HG03097 (cell line): ENCODE measurements around the gene RAD17.
"Not testable (repeated sequence)": the region's sequence is repeated elsewhere in the genome, so short reads cannot be mapped to it uniquely, and the experiment has no call there.

Experiments used
- ATAC-seq: cut with Tn5 transposase; IDR thresholded peaks from one replicate; pipeline ENCODE4 v1.9.1; 2021; ENCODE audit not compliant: unreplicated experiment, low FRiP score

RAD17 gene

DNA sequence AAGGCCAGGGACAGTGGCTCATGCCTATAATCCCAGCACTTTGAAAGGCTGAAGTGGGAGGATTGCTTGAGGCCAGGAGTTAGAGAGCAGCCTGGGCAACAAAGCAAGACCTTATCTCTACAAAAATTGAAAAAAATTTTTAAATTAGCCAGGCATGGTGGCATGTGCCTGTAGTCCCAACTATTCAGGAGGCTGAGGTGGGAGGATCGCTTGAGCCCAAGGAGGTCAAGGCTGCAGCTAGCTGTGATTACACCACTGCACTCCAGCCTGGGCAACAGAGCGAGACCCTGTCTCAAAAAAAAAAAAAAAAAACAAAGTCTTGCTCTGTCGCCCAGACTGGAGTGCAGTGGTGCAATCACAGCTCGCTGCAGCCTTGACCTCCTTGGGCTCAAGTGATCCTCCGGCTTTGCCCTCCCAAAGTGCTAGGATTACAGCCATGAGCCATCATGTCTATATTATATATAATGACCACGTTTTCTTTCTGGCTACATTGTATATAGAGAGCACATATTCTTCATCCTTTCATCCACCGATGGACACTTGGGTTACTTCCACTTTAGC, 85.9 kb downstream of the RAD17 start:
- ATAC-seq = not testable (repeated sequence)

DNA sequence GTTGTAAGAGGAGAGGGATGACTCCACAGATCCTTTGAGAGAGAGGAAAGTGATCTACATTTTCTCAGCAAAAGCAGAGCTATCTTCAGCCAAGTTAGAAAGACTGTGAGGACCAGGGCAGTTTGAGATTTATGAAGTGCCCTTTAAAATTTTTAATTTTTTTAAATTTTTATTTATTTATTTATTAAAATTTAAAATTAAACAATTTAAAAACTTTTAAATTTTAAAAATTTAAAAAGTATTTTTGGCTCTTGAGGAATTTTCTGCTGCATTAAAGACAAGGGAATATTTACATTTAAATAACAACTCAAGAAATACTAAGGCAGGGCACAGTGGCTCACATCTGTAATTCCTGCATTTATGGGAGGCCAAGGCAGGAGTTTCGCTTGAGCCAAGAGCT, 92.6 kb downstream of the RAD17 start:
- ATAC-seq = no peak
